HCT116 (cell line): Measurements from ENCODE around the gene ANO4.

Experiments
- POLR2A ChIP-seq: IDR thresholded peaks from 2 replicates; pipeline ENCODE4 v1.7.0; 2011; ENCODE audit warnings: borderline replicate concordance; ENCODE audit not compliant: insufficient read depth, insufficient read length; ENCODE audit errors: extremely low read depth
- RAD21 ChIP-seq: IDR thresholded peaks from 2 replicates; pipeline ENCODE4 v1.6.1; 2012; ENCODE audit warnings: low read depth, mild to moderate bottlenecking

DNA sequence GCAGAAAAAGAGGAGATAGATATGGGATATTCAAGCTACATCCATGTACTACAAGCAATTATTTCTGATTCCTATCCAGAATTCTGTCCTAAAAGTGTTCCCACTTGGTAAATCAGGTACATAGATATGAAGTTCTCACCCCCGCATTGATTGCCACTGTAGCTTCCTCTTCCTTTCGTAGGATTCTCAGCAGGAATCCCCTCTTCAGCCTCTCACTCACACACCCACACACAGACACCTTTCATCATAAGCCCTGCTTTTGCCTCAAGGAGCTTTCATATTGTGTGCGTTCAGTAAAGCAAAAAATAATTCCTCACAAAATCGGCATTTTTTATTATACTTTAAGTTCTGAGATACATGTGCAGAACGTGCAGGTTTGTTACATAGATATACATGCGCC is 69.8 kb downstream of the ANO4 start:
- TF ChIP-seq POLR2A (no peak), RAD21 (no peak)
